ENCODE measurements around the gene PSG4.
"Not testable (repeated sequence)": the region's sequence is repeated elsewhere in the genome, so short reads cannot be mapped to it uniquely, and the experiment has no call there.

Gene PSG4

GRCh38 chr19:43205471-43206105 is at the start of gene PSG4:
Gene PSG4 (minus strand): TSS chr19:43205638. CDS start chr19:43205536, 102 bp downstream.
- not testable (repeated sequence) for DNase-seq

- DNase-seq: not testable (repeated sequence)
Observed at GRCh38 chr19:43251428-43251827, 46.0 kb upstream of the PSG4 start.

- not testable (repeated sequence) for DNase-seq
Observed at GRCh38 chr19:43250296-43250695, 44.9 kb upstream of the PSG4 start.

- DNase-seq: not testable (repeated sequence)
Observed at GRCh38 chr19:43248635-43249002, 43.2 kb upstream of the PSG4 start.

GRCh38 chr19:43247243-43247880 is 41.9 kb upstream of the PSG4 start:
- not testable (repeated sequence) for DNase-seq

- not testable (repeated sequence) for DNase-seq
Observed at GRCh38 chr19:43245848-43246247, 40.4 kb upstream of the PSG4 start.

GRCh38 chr19:43242211-43242610 is 36.8 kb upstream of the PSG4 start:
- not testable (repeated sequence) for DNase-seq

- DNase-seq: not testable (repeated sequence)
Observed at GRCh38 chr19:43238213-43238612, 32.8 kb upstream of the PSG4 start.

GRCh38 chr19:43235686-43236085 is 30.2 kb upstream of the PSG4 start:
- DNase-seq: not testable (repeated sequence)

GRCh38 chr19:43229315-43229714 is 23.9 kb upstream of the PSG4 start:
- DNase-seq: no peak

- peak in 1 of 6 experiments; percentile 1 for DNase-seq
Observed at GRCh38 chr19:43228730-43229129, 23.3 kb upstream of the PSG4 start.

- DNase-seq: not testable (repeated sequence)
Observed at GRCh38 chr19:43226986-43227385, 21.5 kb upstream of the PSG4 start.

GRCh38 chr19:43224855-43225253 is 19.4 kb upstream of the PSG4 start:
- DNase-seq: no peak

- not testable (repeated sequence) for DNase-seq
Observed at GRCh38 chr19:43224201-43224854, 18.9 kb upstream of the PSG4 start.

GRCh38 chr19:43221891-43222290 is 16.5 kb upstream of the PSG4 start:
- DNase-seq: not testable (repeated sequence)

- not testable (repeated sequence) for DNase-seq
Observed at GRCh38 chr19:43219136-43219535, 13.7 kb upstream of the PSG4 start.

GRCh38 chr19:43215881-43216280 is 10.4 kb upstream of the PSG4 start:
- DNase-seq: not testable (repeated sequence)

- no peak for DNase-seq
Observed at GRCh38 chr19:43207991-43208390, 2.6 kb upstream of the PSG4 start.

GRCh38 chr19:43207174-43207573 is 1.7 kb upstream of the PSG4 start:
- not testable (repeated sequence) for DNase-seq

- DNase-seq: not testable (repeated sequence)
Observed at GRCh38 chr19:43203611-43204010, 1.8 kb downstream of the PSG4 start.

GRCh38 chr19:43201891-43202290 is 3.5 kb downstream of the PSG4 start:
- DNase-seq: not testable (repeated sequence)

GRCh38 chr19:43201337-43201801 is 4.1 kb downstream of the PSG4 start:
- not testable (repeated sequence) for DNase-seq

- not testable (repeated sequence) for DNase-seq
Observed at GRCh38 chr19:43198686-43199419, 6.6 kb downstream of the PSG4 start.

Data from stimulated activated naive CD4-positive, alpha-beta T cell (primary cell).